ENCODE results near the gene CTU2.

DNA sequence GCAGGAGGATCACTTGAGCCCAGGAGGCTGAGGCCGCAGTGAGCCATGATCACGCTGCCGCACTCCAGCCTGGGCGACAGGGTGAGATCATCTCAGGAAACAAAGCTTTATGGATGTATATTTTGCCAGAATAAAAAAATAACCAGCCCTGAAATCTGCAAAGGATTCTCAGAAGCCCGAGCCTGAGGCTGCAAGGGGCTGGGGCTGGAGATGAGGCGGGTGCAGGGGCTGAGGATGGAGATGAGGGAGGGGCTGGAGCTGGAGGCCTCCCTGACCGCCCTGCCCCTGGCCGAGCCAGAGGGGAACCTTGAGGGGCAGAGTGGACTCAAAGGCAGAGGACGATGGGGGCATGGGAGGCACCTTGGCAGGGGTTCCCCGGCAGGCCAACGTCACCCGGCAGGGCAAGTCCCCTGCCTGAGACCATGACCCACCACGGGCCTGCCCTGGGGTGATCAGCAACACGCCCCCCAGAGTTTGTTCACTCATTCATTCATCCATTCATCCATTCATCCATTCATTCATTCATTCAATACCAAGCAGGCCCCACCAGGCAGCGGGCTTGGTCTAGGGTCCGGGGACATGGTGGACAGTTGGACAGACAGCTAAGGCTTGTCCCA lies 46.2 kb downstream of the CTU2 start:
- TF ChIP-seq TAF1 (IDR thresholded peaks at IDR 0.05; ENCODE audit: low read depth, low read length) (no peak), POLR2AphosphoS5 (IDR thresholded peaks at IDR 0.05; ENCODE audit: low read depth, low read length) (no peak), POLR2A (IDR thresholded peaks at IDR 0.05; ENCODE audit: low read depth, low read length) (no peak), POU2F2 (IDR thresholded peaks at IDR 0.05; ENCODE audit: low read depth, low read length) (no peak), SPI1 (IDR thresholded peaks at IDR 0.05; ENCODE audit: low read depth, low read length) (no peak)

Measured in GM12891 (cell line).